GM08714 (cell line): Measurements from ENCODE around the gene DHRS3.

ENCODE experiments used
- H3K4me3 ChIP-seq: fragments of 200-500 bp; sonication (Bioruptor generic); 2 replicates; pipeline ENCODE4 v1.5.1; 2014; ENCODE audit warnings: mild to moderate bottlenecking, low read length, inconsistent platforms
- ZNF274 ChIP-seq: IDR thresholded peaks from 2 replicates; pipeline ENCODE4 v1.6.1; 2012; ENCODE audit warnings: mild to moderate bottlenecking, low read depth, low read length

Gene DHRS3

DNA sequence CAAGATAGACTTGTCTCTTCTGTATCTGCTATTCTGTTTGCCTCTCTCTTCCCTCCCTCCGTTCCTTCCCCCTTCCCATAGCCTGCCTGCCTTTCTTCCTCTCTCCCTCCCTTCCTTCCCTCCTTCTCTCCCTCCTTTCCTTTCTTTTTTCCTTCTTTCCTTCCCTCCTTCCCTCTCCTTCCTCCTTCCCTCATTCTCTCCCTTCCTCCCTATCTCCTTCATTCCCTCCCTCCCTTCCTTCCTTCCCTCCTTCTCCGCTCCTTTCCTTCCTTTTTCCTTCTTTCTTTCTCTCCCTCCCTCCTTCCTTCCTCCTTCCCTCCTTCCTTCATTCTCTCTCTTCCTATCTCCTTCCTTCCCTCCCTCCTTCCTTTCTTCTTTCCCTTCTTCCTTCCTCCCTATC is 26.8 kb upstream of the DHRS3 start:
- H3K4me3 ChIP-seq, result no peak overlapping the region
- TF ChIP-seq ZNF274, result no peak

DNA sequence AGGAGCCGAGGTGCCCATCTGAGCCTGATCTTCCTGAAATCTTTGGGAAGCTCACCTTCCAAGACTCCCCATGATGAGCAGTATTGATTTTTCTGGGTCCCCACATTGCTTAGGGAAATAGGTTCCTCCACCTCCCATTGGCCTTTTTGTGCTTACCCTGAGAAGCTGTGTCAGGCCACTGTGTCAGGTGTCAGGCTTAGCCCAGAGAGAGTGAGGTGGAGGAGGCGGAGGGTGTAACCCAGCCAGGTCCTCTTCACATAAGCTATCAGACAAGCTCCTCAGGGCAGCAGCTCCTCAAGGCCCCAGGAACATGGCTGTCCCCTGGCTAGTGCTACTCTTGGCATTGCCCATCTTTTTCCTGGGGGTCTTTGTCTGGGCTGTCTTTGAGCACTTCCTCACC is 26.2 kb upstream of the DHRS3 start:
- H3K4me3 ChIP-seq, result no peak overlapping the region
- no peak for TF ChIP-seq ZNF274

DNA sequence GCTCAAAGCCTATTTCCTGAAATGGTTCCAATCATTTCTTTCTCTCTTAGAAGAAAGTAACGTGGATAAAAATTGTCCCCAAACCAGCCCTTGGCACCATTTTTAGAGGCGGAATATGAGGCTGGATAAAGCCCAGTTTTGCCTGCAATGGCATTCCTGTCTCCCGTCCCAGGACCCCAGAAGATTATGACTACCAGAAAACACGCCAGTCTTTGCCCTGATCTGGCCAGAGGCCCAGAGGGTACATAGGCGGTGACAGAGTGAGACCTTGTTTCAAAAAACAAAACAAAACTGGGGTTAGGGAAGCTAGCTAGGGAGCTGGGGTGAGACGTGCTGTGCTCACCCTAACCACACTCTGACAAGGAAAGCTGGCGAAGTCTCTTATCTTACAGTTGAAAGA is 25.8 kb upstream of the DHRS3 start, which contains the start of gene AADACL4:
TSS of gene AADACL4 (plus strand) at position 301 of the 400 bp plus-strand sequence. CDS start 462 bp downstream, outside the sequence.
- TF ChIP-seq ZNF274, result no peak
- no peak within 1 kb of the TSS for H3K4me3 ChIP-seq

DNA sequence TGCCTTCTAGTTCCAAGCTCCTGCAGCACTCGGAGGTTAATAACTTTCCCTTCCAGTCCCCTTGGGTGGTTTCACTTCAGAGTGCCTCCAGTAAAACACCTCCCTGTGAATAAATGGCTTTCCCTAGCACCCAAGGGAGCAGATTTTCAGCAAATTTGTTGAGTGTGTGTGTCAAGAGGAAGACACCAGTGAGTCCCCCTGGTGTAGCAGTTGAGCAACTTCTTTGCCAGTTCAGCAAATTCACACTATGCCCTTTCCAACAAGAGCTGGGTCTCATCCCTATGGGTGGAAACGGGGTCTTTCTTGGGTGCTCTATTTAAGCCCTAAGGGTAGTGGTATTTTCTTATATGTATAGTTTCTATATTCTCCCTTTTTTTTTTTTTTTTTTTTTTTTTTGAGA is 25.1 kb upstream of the DHRS3 start:
- no peak for TF ChIP-seq ZNF274
- no peak overlapping the region for H3K4me3 ChIP-seq

DNA sequence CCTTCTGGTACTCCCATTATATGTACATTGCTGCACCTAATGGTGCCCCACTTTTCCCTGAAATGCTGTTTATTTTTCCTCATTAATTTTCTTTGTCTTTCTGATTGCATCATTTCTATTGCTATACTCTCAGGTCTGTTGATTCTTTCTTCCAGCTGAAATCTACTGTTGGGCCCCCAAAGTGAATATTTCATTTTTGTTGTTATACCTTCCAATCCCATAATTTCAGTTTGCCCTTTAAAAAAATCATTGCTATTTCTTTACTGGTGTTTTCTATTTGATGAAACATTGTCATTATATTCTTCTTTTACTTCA is 22.9 kb upstream of the DHRS3 start:
- H3K4me3 ChIP-seq, result no peak overlapping the region

DNA sequence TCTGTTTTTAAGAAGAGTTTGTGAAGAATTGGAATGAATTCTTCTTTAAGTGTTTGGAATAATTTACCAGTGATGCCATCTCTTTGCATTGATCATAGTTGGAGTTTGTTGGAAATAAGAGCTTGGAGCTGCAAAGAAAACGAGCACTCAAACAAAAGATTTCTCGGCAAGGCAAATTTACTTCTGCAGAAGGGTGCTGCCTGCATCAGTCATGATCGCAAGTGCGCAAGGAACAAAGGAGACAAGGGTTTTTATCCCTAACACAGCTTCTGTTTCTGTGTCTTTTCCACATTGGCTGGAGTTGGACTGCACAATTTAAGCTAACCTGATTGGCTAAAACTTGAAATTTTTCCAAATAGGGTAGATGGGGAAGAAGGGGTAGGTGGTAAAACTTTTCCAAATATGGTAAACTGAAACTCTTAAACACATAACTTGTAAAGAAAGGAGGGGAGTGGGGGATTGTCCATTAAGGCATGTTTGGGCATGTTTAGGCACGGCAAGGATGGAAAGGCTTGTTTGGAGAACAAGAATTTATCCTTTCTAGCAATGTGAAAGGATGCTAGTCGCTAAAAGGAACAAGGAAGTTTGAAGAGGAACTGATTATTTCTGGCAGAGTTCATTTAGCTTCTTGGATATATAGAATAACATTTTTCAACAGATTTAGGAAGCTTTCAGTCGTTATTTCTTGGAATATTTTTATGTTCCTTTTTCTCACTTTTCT is 22.4 kb upstream of the DHRS3 start:
- H3K4me3 ChIP-seq, result no peak overlapping the region
- no peak for TF ChIP-seq ZNF274

More for the DNA sequence above, 22.9 kb upstream of the DHRS3 start:
- TF ChIP-seq ZNF274, result no peak

DNA sequence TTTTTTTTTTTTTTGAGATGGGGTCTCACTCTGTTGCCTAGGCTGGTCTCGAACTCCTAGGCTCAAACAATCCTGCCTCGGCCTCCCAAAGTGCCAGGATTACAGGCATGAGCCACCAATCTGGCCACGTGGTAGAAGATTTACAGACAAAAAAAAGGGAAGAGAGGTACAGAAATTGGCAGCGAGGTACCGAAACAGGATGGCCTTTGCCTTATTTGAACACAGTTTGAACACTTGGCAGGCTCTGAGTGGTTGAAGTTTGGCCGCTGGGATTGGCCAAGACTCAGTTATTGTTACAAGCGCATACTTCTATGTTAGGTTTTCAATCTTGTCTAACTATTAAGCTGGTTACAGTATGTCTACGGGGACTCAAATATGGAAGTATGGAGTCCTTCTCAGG is 19.7 kb upstream of the DHRS3 start:
- no peak for TF ChIP-seq ZNF274
- H3K4me3 ChIP-seq, result no peak overlapping the region

DNA sequence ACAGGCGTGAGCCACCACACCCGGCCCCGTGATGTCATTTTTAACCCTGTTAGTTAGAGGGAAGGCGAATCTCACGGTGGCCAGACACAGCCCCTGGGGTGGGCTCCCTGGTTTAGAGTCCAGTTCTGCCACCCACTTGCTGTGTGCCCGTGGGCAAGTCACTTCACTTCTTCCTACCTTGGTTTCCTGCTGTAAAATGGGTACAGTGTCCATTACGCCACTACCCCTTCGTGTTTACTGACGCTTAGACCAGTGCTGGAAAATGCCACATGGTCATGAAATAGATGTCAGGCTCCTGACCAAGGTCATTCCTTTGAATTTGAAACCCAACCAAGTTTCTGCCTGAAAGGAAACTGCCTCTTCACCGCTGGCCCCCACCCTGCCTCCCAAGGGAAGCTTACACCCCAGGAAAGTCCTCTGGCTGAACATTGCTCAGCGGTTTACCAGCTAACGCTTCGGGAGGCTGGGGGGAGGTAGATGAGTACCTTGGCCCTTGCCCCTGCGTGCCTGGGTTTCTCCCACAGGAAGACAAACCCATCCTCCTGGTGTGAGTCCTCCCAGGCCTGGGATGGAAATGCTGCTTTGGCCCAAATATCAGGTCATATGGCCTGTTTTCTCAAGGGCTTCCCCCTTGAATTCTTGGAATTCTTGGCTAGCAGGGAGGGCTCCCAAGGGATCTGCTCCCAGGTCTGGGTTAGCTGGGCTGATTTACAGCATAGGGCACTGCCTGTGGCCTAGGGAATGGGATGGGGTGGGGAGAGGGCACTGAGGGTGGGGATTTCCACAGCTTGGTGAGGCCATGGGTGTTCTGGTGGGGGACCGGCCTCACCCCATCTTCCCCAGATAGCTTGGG is 18.3 kb upstream of the DHRS3 start:
- TF ChIP-seq ZNF274, result no peak
- H3K4me3 ChIP-seq, result no peak overlapping the region

DNA sequence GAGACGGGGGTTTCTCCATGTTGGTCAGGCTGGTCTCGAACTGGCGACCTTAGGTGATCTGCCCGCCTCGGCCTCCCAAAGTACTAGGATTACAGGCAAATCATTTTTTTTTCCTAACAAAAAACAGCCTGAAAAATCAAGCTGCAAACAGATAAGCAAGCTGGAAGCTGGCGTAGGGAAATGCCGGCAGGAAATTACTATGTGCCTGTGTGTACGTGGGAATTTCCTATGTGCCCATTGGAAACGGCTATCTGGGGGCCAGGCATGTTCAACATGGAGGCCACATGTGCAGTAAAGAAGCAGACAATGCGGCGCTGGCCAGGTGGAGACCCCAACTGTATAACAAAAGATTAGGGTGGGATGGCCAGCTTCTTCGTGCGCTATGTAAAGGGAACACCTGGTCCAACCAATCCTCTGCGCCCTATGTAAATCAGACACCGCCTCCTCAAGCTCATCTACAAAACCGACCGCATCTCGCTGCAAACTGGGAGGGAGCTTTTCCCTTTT is 16.7 kb upstream of the DHRS3 start:
- TF ChIP-seq ZNF274, result no peak
- no peak overlapping the region for H3K4me3 ChIP-seq

DNA sequence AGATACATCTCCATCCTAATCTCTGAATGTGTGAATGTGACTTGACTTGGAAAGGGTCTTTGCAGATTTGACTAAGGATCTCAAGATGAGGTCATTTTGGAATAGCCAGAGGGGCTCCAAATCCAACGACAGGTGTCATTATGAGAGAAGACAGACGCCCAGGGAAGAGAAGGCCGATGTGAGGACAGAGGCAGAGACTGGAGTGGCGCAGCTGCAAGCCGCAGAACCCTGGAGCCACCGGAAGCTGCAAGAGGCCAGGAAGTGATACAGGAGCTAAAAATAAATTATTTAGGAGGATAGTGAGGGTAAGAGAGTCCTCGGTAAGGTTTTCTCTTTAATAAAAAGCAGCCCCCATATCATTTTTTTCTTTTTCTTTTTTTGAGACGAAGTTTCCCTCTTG is 16.1 kb upstream of the DHRS3 start:
- TF ChIP-seq ZNF274, result no peak
- H3K4me3 ChIP-seq, result no peak overlapping the region

DNA sequence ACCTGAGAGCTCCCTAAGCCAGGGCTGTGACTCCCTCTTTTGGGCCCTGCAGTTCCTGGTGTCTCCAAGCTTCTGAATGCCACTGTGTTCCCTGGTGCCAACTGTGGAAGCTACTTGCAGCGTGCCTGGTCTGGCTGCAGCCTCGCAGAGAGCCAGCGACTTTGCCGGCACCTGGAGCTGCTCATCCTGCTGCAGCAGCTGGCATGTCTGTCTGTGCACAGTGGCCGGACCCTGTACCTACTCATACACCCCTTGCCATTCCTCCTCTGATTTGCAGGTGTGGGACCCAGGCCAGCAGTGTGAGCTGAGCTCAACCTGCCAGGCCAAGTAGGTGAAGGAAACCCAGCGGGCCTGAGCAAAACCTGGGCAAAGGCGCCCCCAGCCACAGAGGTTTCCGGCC is 13.6 kb upstream of the DHRS3 start:
- no peak overlapping the region for H3K4me3 ChIP-seq
- TF ChIP-seq ZNF274, result no peak

DNA sequence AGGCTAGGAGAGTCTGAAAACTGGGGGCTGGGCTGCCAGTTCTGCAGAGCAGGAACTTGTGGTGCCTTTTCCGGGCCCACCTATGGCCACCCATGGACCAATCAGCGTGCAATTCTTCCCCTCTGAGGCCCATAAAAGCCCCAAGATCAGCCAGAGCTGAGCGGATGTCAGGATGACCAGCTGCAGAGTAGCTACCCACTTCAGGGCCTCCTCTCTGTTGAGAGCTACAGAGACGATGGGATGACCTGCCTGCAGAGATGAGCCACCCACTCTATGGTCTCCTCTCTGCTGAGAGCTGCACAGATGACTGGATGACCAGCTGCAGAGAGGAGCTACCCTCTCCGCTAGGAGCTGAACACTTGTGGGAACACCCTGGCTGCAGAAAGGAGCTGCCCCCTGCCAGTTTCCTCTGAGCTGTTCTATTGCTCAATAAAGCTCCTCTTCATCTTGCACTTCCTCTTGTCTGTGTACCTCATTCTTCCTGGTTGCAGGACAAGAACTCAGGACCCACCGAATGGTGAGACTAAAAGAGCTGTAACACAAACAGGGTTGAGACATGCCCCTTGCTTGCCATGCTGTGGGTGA is 13.0 kb upstream of the DHRS3 start:
- no peak for TF ChIP-seq ZNF274
- no peak overlapping the region for H3K4me3 ChIP-seq

DNA sequence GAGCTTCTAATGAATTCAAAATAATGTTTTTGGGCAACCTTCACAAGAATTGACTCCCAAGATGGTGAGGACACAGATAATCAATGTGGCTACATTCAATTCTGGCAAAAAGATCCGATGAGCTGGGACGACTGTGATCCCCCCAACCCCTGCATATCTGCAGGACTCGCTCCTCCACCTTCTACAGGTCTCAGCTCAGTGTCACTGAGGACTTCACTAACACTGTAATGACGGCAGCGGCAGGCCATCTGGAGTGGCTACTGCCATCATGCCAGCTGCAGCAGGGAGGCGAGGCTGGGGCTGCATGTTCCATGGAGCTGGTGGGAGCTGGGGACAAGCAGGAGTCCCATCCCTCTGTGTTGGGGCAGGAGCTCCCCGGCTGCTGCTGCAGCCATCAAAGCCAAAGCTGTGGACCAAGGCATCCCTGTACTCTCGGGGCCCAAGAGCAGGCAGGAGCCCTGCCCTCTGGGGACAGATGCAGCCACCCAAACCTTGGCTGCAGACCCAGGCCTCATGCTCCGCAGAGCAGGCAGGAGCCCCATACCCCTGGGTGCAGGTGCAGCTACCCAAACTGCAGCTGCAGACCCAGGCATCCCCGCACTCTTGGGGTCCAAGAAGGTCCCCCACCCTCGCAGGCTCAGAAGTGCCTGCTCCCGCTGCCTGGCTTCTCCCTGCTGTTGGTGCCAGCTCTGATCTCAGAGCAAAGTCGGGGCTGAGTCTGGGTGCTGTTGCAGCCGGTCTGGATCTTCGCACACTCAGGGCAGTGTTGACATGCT is 12.2 kb upstream of the DHRS3 start:
- no peak overlapping the region for H3K4me3 ChIP-seq
- TF ChIP-seq ZNF274, result no peak

DNA sequence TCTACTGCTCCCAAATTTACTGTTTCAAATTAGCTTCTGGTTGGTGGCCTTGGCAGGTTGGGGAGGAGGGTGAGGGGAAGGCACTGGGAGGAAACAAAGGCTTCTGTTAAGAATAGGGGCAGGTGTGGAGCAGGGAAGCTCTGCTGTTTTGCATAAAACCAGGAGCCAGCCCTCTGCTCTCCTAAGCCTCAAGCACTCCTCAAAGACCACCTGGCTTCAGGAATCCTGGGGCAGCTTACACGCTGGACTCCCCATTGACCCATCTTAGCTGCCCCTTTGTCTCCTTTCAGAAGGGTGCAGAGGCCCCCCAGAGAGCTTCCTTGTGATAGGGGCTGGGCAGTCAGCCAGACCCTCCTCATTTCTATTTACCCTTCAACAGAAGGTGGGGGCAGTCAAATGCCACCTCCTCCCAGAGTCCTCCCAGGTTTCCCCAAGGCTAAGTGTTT is 11.5 kb upstream of the DHRS3 start:
- H3K4me3 ChIP-seq, result no peak overlapping the region
- TF ChIP-seq ZNF274, result no peak
